Measurements from ENCODE around the gene NDUFA11.
"Not testable (repeated sequence)": the region's sequence is repeated elsewhere in the genome, so short reads cannot be mapped to it uniquely, and the experiment has no call there.

NDUFA11 gene

DNA sequence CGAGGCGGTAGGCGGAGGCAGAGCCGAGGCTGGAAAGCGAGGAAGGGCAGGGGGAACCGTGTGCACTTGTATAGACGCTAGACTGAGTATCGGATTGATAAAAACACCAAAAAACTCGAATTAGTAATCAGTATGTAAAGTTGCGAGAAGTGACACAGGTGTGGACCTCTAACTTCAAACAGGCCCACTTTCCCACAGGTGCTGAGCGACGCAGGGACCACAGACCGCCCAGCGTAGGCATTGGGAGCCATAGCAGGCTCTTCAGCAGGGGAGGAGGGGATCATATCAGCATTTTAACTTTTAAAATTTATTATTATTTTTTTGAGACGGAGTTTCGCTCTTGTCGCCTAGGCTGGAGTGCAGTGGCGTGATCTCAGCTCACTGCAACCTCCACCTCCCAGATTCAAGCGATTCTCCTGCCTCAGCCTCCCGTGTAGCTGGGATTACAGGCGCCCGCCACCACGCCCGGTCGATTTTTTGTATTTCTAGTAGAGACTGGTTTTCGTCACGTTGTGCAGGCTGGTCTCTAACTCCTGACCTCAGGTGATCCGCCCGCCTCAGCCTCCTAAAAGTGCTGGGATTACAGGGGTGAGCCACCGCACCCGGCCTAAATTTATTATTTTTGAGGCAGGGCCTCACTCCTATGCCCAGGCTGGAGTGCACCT, 1.7 kb upstream of the NDUFA11 start:
- DNase-seq: no peak

DNA sequence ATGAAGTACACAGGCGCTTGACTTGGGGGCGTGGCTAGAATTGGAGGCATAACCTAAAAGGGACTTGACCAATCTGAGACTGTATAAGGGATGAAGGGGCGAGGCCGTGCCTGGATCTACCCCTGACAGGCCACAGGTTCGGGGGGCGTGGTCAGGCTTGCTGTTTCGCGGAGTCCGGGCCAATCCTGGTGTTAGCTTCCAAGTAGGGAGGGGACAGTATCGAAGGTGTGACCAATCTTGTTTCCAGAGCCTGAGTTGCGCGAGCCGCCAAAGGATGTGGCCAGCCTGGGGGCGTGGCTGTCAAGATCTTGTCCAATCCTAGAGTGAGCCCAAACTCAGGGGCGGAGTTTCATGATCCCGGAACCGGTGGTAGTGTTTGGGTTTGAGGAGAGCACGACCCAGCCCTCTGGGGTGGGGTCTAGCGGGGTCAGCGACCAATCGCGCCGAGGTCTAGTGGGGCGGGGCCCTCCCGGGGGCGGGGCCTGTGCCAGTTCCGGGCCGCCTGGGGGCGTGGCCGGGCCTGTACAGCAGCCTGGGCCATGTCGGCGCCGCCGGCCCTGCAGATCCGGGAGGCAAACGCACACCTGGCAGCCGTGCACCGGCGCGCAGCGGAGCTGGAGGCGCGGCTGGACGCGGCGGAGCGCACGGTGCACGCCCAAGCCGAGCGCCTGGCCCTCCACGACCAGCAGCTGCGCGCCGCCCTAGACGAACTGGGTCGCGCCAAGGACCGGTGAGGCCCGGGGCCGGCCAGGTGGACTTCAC, 943 bp upstream of the NDUFA11 start, which contains the start of gene VMAC:
VMAC (plus strand) TSS at position 521 of the 762 bp plus-strand sequence; CDS start at position 540, 19 bp downstream.
- peak; percentile 100 for DNase-seq

DNA sequence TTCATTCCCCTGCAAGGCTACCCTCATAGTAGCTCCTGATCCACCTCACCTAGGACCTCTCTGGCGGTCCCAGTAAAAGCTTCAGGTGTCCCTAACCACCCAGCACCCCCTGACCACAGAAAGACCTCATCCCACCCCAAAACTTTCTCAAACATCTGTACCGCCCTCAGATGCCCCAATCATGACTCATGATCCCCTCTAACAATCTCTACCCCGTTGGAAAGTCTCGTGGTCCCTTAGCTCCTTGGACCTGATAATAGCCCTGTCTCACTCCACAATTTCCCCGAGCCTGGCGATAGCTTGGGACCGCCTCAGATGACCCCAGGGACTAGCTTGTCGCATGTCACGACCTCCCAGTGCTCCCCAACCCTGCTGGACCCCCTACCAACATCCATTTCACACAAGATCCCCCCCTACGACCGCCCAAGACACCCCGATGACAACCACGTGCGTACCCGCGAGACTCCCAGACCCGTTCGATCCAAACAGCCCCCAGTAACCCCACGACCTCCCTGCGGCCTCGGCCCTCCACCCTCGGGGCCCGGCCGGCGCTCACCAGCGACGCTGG, 450 bp downstream of the NDUFA11 start:
- DNase-seq: no peak

DNA sequence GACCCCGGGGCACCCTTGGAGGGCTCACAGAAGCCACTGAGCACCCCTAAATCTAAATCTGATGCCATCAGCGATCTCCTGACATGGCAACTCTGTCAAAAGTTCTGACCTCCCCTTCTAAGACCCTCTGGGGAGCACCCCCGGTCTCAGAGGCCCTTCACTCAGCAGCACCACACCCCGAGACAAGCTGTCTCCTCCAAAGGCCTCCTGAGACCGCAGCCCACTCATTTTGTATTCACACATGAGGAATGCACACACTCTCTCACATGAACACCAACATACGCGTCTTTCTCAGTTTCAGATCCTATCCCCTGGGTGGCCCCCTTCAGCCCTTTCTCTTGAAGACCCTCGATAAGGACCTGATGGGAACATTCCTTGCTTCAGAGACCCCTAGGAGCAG, 2.6 kb downstream of the NDUFA11 start:
- DNase-seq: no peak

DNA sequence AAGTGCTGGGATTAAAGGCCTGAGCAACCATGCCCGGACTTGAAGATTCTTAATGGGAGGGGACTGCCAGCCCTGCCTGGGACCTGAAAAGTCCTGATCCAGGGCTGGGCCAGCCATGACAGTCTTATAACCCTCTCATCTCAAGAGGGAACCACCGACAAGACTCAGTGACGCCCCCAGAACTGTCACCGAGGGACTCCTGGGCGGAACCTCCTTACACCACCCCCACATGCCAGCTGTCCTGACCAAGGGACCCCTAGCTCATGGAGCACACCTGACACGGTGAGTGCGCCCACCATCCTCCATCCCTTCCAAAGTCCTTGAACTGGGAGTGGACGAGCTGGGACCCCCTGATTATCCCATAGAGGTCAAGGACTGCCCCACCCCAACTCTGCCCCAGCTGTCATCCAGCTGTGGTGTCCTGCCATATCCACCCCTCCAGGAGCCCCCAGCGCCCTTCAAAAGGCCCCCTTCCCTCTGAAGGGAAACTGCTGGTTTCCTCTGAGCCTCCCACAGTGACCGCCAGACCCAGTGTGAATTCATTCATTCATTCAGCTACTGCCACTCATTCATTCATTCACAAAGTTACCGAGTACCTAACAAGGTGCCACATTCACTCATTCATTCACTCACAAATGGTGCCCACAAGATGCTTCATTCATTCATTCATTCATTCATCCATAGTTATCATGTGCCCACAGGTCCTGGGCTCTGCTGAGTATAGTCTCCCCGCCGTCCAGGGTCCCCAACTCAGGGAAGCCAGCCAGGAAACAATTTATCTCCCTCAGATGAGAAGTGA, 3.7 kb downstream of the NDUFA11 start:
- no peak for DNase-seq

DNA sequence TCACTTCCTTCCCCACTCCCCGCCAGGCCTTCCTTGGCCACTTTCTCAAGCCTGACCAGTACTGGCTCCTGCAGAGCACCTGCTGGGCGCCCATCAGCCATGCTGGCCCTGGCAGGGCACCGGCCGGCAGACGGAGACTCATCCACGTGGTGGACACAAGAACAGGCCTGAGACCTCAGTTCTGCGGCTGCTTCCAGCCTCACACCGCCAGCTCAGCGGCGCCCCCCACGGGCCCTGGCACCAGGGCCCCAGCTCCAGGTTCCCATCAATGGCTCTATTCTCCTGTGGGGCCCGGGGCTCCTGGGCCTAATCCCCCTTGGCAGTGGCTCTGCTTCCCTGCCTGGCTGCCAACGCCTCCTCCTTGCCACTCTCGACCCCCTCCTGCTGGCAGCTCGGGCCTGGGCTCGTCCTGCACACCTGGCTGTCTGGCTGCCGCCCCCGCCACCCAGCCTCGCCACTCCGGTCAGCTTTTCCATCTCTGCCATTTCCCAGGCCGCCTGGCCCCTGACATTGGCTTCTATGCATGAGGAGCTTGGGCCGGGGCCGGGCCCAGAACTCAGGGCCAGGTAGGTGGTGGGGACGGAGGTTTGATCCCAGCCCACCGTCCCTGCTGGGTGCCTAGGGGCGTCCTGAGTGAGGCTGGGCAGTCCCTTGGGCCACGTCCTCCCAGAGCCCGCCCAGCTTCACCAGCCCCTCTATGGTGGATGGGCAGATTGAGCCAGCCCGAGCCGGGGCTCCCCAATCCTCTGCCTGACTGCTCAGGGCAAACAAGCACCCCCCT, 6.2 kb downstream of the NDUFA11 start:
- DNase-seq: no peak

DNA sequence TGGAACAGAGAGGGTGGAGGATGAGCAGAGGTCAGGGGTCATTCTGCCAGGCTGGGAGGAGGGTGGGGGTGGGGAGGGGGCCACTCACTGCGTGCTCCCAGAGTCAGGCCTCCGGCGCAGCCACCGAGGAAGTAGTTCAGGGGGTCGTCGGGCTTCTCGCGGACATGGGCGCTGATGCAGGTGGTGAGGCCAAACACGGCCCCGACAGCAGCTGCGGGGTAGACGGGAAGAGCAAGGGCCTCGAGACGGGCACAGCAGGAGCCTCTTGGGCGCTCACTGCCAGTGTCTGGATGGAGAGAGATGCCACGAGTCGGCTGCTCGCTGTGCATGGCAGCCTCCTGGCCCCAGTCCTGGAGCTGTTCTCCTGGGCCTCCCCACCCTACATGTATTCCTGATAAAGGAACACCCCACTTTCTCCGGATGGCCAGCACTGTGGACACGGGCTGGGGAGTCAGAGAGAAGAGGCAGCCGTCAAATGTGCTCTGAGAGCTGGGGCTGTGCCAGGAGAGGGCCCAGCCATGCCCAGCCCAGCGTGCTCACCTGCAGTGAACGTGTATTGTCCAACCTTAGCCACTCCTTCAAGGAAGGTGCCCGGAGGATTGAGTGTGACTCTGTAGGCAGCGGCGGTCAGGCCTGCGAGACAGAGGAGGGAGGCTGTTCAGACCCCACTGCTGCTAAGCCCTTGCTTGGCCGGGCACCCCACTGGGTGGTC, 7.1 kb downstream of the NDUFA11 start:
- no peak for DNase-seq

DNA sequence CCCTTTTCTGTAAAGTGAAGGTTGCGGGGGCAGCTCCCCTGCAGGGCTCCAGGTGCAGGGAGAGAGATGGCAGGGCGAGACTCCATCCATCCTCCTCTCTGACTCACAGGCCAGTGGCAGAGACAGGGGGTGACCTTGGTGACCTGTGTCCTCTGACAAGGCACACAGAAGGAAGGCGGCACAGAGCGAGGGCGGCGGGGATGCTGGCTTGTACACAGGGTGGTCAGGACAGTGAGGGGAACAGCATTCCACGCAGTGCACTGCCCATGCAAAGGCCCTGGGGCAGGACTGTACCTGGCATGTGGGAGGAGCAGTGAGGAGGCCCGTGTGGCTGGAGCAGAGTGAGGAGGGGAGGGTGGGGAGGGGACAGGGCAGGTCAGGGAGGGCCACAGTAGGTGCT, 7.7 kb downstream of the NDUFA11 start:
- no peak for DNase-seq

DNA sequence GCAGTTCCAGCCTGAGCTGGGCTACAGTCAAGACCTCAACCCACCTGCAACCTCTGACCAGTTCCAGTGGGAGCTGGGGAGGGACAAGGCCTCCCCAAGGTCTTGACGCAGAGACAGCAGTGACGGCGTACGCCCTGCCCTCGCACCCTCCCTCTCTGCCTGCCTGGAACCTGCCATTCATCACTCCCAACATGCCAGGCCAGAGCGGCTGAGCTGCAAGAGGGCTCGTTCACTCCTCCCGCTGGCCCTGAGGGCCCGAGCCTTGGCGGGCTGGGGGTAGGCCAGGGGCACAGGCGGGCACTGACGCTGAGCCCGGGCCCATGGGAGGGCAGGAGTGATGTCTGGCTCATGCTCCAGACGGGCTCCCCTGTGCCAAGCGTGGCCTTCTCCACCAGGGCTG, 8.2 kb downstream of the NDUFA11 start:
- DNase-seq: no peak

DNA sequence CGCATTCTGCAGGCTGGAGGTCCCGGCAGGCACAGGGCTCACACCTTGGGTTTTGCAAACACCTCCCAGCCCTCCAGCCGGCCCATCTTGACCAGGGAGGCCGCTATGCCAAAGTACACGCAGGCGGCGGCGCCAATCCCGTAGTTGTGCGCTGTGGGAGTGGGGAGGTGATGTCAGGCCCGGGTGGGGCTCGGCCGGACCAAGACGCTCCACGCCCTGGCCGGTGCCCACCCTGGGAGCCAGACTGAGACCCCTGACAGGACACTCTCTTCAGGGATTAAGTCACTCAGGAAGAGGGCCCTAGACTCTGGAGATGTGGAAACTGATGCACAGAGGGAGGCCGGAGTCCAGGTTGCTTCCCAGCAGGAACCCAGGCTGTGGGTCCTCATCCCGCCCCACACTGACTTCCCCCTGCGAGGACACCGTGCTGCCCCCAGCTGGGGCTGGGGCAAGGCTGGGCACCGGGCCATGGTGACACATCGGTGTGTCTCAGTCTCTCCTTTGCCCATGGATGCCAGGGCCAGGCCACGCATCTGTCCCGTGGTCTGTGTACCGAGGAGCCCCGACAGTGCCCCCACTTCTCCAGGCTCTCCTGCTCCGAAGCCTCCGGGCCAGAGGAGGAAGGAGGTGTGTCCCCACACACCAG, 8.8 kb downstream of the NDUFA11 start:
- no peak for DNase-seq

DNA sequence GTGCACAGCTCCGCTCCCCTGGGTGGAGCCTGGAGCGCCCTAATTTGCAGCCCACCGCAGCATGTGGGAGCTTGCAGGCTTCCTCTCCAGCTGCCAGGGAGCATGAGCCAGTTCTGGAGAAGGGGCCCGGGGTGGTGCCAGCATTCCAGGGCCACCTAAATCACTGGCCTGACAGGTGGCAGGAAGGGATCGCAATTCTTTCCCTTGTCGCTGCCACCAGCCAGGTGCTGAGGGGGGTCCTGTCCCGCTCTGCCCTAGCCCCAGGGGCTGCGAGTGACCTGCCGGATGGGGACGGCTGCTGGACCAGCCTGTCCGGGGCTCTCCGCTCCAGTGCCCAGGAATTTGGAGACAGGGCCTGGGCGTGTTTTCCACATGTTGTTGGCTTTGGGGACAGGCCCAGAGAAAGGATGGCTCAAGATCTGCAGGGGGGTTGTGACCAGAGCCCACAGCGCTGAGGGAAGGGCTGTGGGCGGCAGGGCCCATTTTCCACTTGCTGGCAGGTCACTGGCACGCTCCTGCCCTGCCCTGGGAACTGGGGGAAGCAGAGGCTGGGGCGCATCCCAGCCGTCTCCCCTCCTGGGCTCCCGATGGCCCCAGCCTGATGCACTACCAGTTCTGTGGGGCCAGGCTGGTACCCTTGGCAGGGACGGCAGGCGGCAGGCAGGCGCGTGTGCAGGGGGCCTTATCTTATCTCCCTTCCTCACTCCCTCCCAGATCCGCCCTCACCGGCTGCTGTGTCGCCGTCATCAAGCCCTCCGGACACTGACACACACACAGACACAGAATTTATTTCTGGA, 9.5 kb downstream of the NDUFA11 start:
- no peak for DNase-seq

DNA sequence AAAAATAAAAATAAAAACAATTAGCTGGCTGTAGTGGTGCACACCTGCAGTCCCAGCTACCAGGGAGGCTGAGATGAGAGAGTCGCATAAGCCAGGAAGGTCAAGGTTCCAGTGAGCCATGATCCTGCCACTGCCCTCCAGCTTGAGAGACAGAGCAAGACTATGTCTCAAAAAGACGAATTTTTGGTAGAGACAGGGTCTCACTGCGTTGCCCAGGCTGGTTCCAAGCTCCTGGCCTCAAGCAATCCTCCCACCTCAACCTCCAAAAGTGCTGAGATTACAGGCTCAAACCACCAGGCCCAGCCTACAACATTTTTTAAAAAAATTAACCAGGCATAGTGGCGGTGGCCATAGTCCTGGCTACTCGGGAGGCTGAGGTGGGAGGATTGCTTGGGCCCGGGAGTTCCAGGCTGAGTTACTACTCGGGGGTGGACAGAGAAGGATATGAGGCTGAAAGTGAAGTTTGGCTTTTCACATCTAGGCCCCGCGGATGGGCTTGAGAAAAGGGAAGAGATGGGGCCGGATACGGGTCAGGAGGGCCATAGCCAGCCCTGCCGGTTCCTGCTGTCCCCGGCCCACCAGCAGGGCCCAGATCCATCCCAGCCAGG, 10.2 kb downstream of the NDUFA11 start:
- DNase-seq: no peak

DNA sequence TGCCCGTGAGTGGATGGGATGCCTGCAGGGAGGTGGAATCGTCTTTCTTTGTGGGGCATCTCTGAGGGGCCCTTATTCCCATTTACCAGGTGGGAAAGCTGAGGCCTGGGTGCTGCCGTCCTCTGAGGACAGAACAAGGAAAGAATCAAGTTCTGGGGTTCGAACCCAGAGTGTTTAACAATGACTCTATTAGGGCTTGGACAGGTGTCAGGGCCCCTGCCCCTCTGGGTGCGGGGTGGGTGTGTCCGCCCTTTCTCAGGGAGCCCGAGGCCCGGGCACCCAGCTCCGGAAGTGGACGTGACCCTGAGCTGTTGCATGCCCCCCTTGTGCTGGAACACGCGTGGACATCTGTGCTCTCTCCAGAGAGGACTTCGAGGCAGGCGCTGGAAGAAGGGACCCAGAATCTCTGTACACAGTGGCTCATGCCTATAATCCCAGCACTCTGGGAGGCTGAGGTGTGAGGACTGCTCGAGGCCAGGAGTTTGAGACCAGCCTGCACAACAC, 10.8 kb downstream of the NDUFA11 start:
- no peak for DNase-seq

DNA sequence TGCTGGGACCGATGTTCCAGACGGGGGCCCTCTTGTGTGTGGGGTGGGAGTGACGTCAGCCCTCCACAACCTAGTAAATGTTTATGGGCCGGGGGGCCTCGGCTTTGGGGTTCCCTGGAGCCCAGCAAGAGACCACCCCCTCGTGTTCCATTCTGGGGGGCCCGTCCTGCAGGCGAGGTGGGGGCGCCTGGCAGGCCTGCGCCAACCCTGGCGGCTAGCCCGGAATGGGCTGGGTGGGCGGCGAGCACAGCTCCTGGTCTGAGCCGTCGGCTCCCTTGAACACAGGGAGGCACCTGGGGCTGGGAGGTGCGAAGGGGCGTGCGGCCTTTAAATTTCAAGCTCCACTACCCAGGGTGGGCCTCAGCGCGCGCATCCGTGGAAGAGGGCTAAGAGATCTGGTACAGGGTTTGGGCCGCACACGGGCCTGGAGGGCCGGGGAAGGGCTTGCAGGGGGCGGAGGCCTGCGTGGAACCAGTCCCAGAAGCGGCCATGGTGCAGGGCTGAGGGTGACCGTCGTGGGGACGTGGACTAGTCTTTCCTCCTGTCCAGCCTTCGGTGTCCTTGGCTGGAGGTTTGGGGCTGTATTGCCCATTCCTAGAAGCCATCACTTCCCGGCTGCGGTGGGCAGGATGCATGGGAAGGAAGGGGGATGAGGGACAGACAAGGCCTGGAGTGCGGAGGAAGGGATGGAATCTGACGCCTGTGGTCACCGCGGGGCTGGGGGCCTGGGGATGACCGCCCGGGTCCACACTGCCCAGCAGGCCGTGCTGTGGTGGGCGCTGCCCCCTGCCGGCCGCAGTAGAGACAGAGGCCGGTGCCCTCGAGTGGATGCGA, 11.4 kb downstream of the NDUFA11 start:
- DNase-seq: no peak

DNA sequence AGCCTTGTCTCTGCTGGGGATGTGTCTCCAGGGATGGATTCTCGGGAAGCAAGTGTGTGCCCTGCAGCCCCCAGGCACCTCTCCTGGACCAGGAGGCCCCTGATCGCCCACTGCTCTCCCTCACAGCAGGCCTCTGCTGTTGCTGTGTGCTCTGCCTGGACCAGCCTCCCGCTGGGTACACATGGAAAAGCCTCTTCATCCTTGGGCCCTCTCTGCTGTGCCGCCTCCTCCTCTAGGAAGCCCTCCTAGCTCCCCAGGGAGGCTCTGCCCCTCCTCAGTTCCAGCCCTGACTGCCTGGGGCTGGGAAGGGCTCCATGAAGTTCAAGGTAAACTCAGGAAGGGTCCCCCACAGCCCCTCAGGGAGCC, 12.0 kb downstream of the NDUFA11 start:
- DNase-seq: no peak

DNA sequence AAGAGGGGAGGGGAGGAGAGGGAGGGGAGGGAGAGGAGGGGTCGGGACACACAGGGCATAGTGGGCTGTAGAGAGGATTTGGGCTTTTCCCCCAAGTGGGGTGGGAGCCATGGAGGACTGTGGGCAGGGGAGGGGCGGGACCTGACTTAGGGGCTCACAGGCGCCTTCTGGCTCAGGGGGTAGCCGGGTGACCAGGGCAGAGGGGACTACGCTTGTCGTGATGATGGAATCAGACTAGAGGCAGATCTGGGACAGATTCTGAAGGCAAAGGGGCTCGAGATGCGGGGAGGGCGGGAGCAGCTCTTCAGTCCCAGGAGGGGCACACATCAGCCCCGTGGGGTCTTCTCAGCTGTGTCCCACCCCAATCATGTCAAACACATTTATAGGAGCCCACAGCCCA, 13.5 kb downstream of the NDUFA11 start:
- no peak for DNase-seq

DNA sequence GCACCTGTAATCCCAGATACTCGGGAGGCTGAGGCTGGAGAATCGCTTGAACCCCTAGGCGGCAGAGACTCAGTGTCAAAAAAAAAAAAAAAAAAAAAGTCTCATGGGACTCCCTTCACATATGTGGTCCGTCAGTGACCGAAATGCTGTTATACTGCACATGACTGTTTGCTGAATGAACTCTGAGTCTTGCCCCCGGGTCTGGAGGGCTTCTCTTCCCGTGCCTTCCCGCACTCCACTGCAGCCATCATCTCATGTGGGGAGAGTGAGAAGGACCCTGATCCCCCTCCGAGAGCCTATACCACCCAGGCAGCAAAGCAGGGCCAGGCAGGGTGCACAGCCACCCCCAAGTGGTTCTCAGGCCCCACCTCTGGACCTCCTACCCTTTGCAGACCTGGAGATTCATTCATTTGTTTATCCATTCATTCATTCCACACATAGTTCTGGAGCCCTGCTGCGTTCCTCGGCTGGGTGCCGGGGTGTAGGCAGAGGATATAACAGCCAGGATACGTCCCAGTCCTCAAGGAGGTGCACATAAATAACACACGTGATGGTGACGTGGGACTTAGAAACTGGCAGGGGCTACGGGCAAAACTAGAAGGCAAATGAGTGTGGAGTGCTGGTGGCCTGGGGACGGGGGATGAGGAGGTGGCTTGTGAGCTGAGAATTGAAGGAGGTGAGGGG, 14.2 kb downstream of the NDUFA11 start:
- DNase-seq: no peak

DNA sequence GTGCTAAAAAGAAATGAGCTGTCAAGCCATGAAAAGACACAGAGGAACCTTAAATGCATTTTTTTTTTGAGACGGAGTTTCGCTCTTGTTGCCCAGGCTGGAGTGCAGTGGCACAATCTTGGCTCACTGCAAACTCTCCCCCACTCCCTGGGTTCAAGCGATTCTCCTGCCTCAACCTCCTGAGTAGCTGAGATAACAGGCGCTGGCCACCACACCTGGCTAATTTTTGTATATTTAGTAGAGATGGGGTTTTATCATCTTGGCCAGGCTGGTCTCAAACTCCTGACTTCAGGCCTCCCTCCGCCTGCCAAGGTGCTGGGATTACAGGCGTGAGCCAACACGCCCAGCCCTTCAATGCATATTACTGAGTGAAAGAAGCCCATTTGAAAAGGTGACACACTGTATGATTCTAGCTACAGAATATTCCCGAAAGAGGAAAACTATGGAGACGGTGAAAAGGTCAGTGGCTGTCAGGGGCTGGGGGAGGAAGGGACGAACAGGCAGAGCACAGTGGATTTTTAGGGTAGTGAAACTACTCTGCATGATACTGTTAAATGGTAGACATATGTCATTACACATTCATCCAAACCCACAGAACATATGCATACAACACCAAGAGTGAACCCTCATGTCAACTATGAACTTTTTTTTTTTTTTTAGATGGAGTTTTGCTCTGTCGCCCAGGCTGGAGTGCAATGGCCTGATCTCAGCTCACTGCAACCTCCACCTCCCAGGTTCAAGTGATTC, 19.4 kb downstream of the NDUFA11 start:
- not testable (repeated sequence) for DNase-seq
